ENCODE data around the gene ABR.

DNA sequence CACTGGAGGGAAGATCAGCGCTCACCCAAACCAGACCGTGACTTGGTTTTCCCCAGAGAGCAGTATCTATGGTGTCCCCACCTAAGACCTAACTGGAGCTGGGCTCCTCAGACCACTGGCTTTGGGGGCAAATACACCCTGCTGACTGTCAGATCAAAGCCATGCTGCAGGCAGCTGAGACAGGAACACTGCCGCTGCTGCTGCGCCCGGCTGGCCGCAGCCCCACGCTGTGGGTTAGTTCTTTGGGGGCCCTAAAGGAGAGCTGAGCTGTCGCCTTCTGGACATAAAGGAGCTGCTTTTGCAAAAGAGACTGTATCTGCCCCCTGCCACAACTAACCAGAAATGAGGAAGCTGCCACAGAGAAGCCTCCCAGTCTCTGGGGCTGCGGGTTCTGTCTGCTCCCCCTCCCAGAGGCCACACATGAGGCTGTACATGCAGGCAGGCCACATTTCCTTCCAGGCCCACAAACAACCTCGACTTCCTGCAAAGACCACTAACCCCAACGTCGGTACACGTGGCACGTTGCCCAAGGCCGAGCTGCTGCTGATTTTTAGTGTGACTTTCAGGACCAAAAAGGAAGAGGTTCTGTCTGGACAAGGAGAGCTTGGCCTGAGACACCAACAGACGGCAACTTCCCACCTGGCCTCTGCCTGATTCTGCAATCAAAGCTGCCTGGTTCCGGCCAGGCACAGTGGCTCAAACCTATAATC, 18.2 kb upstream of the ABR start:
- TF ChIP-seq, protein P1, sequence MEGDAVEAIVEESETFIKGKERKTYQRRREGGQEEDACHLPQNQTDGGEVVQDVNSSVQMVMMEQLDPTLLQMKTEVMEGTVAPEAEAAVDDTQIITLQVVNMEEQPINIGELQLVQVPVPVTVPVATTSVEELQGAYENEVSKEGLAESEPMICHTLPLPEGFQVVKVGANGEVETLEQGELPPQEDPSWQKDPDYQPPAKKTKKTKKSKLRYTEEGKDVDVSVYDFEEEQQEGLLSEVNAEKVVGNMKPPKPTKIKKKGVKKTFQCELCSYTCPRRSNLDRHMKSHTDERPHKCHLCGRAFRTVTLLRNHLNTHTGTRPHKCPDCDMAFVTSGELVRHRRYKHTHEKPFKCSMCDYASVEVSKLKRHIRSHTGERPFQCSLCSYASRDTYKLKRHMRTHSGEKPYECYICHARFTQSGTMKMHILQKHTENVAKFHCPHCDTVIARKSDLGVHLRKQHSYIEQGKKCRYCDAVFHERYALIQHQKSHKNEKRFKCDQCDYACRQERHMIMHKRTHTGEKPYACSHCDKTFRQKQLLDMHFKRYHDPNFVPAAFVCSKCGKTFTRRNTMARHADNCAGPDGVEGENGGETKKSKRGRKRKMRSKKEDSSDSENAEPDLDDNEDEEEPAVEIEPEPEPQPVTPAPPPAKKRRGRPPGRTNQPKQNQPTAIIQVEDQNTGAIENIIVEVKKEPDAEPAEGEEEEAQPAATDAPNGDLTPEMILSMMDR (conservative IDR thresholded peaks at IDR 0.05; ENCODE audit: low read length): no peak
- TF ChIP-seq EZH2phosphoT487 (IDR thresholded peaks at IDR 0.05; ENCODE audit: borderline replicate concordance): no peak

Data from Loucy (cell line).